ENCODE measurements around the gene ZSWIM8.
"Not testable (repeated sequence)": the region's sequence is repeated elsewhere in the genome, so short reads cannot be mapped to it uniquely, and the experiment has no call there.

ZSWIM8 gene

GRCh38 chr10:73773152-73773879 is 12.1 kb upstream of the ZSWIM8 start:
- DNase-seq: no peak

GRCh38 chr10:73774637-73775036 is 10.8 kb upstream of the ZSWIM8 start:
- DNase-seq: no peak

- DNase-seq: no peak
Observed at GRCh38 chr10:73779018-73779417, 6.4 kb upstream of the ZSWIM8 start.

- DNase-seq: no peak
Observed at GRCh38 chr10:73779539-73780197, 5.7 kb upstream of the ZSWIM8 start.

- DNase-seq: no peak
Observed at GRCh38 chr10:73780301-73780700, 5.1 kb upstream of the ZSWIM8 start.

GRCh38 chr10:73780966-73781365 is 4.4 kb upstream of the ZSWIM8 start:
- DNase-seq: no peak

- no peak for DNase-seq
Observed at GRCh38 chr10:73781548-73781878, 3.9 kb upstream of the ZSWIM8 start.

GRCh38 chr10:73781879-73782748 is 3.3 kb upstream of the ZSWIM8 start, which contains the start of gene CHCHD1:
TSS of gene CHCHD1 (plus strand) at chr10:73782048. CDS start at chr10:73782076, 28 bp downstream.
- DNase-seq: peak; percentile 58 to 67

- no peak for DNase-seq
Observed at GRCh38 chr10:73782749-73783085, 2.7 kb upstream of the ZSWIM8 start.

GRCh38 chr10:73785721-73786511 is 510 bp downstream of the ZSWIM8 start:
- DNase-seq: no peak

- DNase-seq: no peak
Observed at GRCh38 chr10:73786512-73786885, 1.1 kb downstream of the ZSWIM8 start.

- not testable (repeated sequence) for DNase-seq
Observed at GRCh38 chr10:73787031-73787800, 1.8 kb downstream of the ZSWIM8 start.

- DNase-seq: no peak
Observed at GRCh38 chr10:73788864-73789658, 3.7 kb downstream of the ZSWIM8 start.

- no peak for DNase-seq
Observed at GRCh38 chr10:73789659-73790055, 4.3 kb downstream of the ZSWIM8 start.

GRCh38 chr10:73790886-73791625 is 5.7 kb downstream of the ZSWIM8 start:
- DNase-seq: no peak

- no peak for DNase-seq
Observed at GRCh38 chr10:73791871-73792400, 6.5 kb downstream of the ZSWIM8 start.

- no peak for DNase-seq
Observed at GRCh38 chr10:73793456-73793855, 8.1 kb downstream of the ZSWIM8 start.

- DNase-seq: not testable (repeated sequence)
Observed at GRCh38 chr10:73795491-73795890, 10.1 kb downstream of the ZSWIM8 start.

GRCh38 chr10:73796035-73796434 is 10.6 kb downstream of the ZSWIM8 start:
- DNase-seq: not testable (repeated sequence)

GRCh38 chr10:73796766-73797165 is 11.4 kb downstream of the ZSWIM8 start:
- no peak for DNase-seq

All from SW 1271 (cell line).